Measurements from ENCODE around the gene TCF3.

DNA sequence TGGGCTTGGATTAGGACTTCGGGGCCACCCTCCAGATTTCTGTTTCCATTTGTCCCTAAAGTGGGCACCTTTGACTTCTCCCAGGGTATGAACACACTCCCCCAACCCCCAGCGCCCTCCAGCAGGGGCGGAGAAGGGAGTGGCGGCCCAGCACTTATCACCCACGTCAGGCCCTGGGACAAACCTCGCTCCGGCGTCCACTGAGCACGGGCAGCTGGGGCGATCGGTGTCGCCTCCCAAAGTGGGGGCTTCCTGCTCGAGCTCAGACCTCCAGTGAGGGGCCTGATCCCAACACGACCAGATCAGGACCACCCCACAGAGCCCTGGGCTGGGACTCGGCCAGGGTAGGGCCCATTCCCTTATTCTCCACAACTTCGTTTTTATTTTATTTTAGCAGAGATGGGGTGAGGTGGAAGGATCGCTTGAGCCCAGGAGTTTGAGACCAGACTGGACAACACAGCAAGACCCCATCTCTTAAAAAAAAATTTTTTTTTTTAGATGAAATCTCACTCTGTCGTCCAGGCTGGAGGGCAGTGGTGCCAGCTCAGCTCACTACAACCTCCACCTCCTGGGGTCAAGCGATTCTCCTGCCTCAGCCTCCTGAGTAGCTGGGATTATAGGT is 3.7 kb upstream of the TCF3 start:
- TF ChIP-seq, protein P1, sequence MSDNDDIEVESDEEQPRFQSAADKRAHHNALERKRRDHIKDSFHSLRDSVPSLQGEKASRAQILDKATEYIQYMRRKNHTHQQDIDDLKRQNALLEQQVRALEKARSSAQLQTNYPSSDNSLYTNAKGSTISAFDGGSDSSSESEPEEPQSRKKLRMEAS (IDR thresholded peaks at IDR 0.05): no peak
- TF ChIP-seq YY1 (IDR thresholded peaks at IDR 0.05; ENCODE audit: low read depth): no peak
- TF ChIP-seq CREB1 (IDR thresholded peaks at IDR 0.05; ENCODE audit: low read depth): no peak
- no peak for TF ChIP-seq TAF1 (IDR thresholded peaks at IDR 0.05; ENCODE audit: low read depth)
- TF ChIP-seq, protein P2, sequence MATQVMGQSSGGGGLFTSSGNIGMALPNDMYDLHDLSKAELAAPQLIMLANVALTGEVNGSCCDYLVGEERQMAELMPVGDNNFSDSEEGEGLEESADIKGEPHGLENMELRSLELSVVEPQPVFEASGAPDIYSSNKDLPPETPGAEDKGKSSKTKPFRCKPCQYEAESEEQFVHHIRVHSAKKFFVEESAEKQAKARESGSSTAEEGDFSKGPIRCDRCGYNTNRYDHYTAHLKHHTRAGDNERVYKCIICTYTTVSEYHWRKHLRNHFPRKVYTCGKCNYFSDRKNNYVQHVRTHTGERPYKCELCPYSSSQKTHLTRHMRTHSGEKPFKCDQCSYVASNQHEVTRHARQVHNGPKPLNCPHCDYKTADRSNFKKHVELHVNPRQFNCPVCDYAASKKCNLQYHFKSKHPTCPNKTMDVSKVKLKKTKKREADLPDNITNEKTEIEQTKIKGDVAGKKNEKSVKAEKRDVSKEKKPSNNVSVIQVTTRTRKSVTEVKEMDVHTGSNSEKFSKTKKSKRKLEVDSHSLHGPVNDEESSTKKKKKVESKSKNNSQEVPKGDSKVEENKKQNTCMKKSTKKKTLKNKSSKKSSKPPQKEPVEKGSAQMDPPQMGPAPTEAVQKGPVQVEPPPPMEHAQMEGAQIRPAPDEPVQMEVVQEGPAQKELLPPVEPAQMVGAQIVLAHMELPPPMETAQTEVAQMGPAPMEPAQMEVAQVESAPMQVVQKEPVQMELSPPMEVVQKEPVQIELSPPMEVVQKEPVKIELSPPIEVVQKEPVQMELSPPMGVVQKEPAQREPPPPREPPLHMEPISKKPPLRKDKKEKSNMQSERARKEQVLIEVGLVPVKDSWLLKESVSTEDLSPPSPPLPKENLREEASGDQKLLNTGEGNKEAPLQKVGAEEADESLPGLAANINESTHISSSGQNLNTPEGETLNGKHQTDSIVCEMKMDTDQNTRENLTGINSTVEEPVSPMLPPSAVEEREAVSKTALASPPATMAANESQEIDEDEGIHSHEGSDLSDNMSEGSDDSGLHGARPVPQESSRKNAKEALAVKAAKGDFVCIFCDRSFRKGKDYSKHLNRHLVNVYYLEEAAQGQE (IDR thresholded peaks at IDR 0.05; ENCODE audit: low read depth): no peak
- no peak for TF ChIP-seq EGR1 (IDR thresholded peaks at IDR 0.05)
- no peak for TF ChIP-seq FOXM1 (IDR thresholded peaks at IDR 0.05; ENCODE audit: borderline replicate concordance, low read depth)
- TF ChIP-seq TEAD4 (IDR thresholded peaks at IDR 0.05): no peak
- TF ChIP-seq, protein P3, sequence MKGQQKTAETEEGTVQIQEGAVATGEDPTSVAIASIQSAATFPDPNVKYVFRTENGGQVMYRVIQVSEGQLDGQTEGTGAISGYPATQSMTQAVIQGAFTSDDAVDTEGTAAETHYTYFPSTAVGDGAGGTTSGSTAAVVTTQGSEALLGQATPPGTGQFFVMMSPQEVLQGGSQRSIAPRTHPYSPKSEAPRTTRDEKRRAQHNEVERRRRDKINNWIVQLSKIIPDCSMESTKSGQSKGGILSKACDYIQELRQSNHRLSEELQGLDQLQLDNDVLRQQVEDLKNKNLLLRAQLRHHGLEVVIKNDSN (IDR thresholded peaks at IDR 0.05): no peak
- no peak for TF ChIP-seq RAD21 (IDR thresholded peaks at IDR 0.05; ENCODE audit: low read depth)
- no peak for TF ChIP-seq EP300 (IDR thresholded peaks at IDR 0.05; ENCODE audit: borderline replicate concordance)

All from Ishikawa (cell line).